K562 (cell line): Measurements from ENCODE around the gene LST1. TPM values are rescaled to one million over a fixed set of nuclear protein-coding genes. Genes with fewer than 3 reads are reported as not detected.

Experiments used
- CAMTA2 ChIP-seq: fragments of 250-450 bp; sonication (Bioruptor Pico); conservative IDR thresholded peaks from 2 replicates; pipeline ENCODE4 v1.5.1; 2022
- CREB3L1 ChIP-seq: fragments of 450-650 bp; IDR thresholded peaks from 2 replicates; pipeline ENCODE4 v1.6.1; 2014; ENCODE audit warnings: low read depth, mild to moderate bottlenecking, moderate library complexity, borderline replicate concordance
- CUX1 ChIP-seq: fragments of 200-800 bp; sonication (Bioruptor generic); IDR thresholded peaks from 2 replicates; pipeline ENCODE4 v1.6.1; 2016; ENCODE audit warnings: missing genetic modification characterization, missing compliant biosample characterization
- ETV6 ChIP-seq, 3 experiments: fragments of 150-350 bp in 1 of 3; sonication (generic) in 1 of 3; formaldehyde crosslinking in 1 of 3; IDR thresholded peaks; 2 replicates each; pipeline versions ENCODE4 v1.6.1 to v1.8.0; 2014 to 2022; ENCODE audit warnings: borderline replicate concordance in 2 of 3, low read depth in 2 of 3, antibody characterized with exemption in 1 of 3, low read length in 1 of 3, mild to moderate bottlenecking in 1 of 3, missing genetic modification reagents in 1 of 3
- KAT8 ChIP-seq: fragments of 450-650 bp; IDR thresholded peaks from 2 replicates; pipeline ENCODE4 v1.6.1; 2016; ENCODE audit warnings: low read depth, mild to moderate bottlenecking
- MGA ChIP-seq: fragments of 450-650 bp; IDR thresholded peaks from 2 replicates; pipeline ENCODE4 v1.6.1; 2016; ENCODE audit warnings: mild to moderate bottlenecking, moderate library complexity
- RCOR1 ChIP-seq, 2 experiments: IDR thresholded peaks; 2 replicates each; pipeline ENCODE4 v1.6.1; 2012; ENCODE audit warnings: low read depth in 2 of 2, low read length in 2 of 2, borderline replicate concordance in 1 of 2, improper control_type of control experiment in 1 of 2
- SAFB ChIP-seq: fragments of 200-400 bp; formaldehyde crosslinking; IDR thresholded peaks from 2 replicates; pipeline ENCODE4 v1.6.1; 2017; ENCODE audit warnings: low read depth, low read length, borderline replicate concordance
- ZSCAN29 ChIP-seq: fragments of 450-650 bp; IDR thresholded peaks from 2 replicates; pipeline ENCODE4 v1.6.1; 2017
- polyA plus RNA-seq, 8 experiments: library from polyadenylated mRNA; depleted of rRNA in 4 of 8; stranded (reverse) in 5 of 8; unstranded in 3 of 8; fragments of >200 nt; fragmentation: Nextera tagmentation in 2 of 8; fragmentation: Illumina TruSeq in 1 of 8; extraction: Ambion mirVana in 2 of 8; extraction: Trizol in 1 of 8; gene quantifications; 2 replicates each; pipeline versions ENCODE4 v1.2.1 to v1.2.3, GENCODE V29; 2011 to 2014; ENCODE audit warnings: inconsistent platforms in 1 of 8, missing spikeins in 1 of 8
- total RNA-seq, 7 experiments: library from RNA; depleted of rRNA in 6 of 7; stranded (reverse); fragments of >200 nt in 6 of 7; fragmentation: Illumina TruSeq in 2 of 7; extraction: Trizol in 2 of 7; gene quantifications; 2 replicates each; pipeline versions ENCODE4 v1.2.1 to v1.2.3, GENCODE V29; 2011 to 2021; ENCODE audit warnings: low replicate concordance in 1 of 7

The LST1 gene
- total and polyA plus RNA-seq, 9 of the 15 experiments (the other 6 are each of a cell fraction or from before 2014, with no cell fraction given): 0.82 to 7.8 (median 1.7) TPM

- TF ChIP-seq CREB3L1: no peak
- TF ChIP-seq KAT8: no peak
- peak in 1 of 2 experiments; percentile 80; a peak in 2 of 4 replicates for TF ChIP-seq RCOR1 (IDR thresholded peaks at IDR 0.05; ENCODE audit: borderline replicate concordance in 1 of 2, low read depth in 2 of 2, low read length in 2 of 2)
- TF ChIP-seq ETV6 (IDR thresholded peaks at IDR 0.05; ENCODE audit: borderline replicate concordance in 1 of 2, low read depth in 2 of 2, low read length in 1 of 2): no peak
- no peak for TF ChIP-seq ETV6 (CRISPR knock-in tag; IDR thresholded peaks at IDR 0.05; ENCODE audit: borderline replicate concordance)
- TF ChIP-seq CUX1: no peak
- no peak for TF ChIP-seq SAFB
- no peak for TF ChIP-seq MGA
- TF ChIP-seq ZSCAN29: no peak
- no peak for TF ChIP-seq CAMTA2 (CRISPR knock-in tag)
These were observed 586 bp upstream of the LST1 start (continued) for GRCh38 chr6:31585491-31585890.
